Upper lobe of left lung (tissue), 4 donors: Measurements from ENCODE around the gene CDR2L.

Source experiments
- POLR2A ChIP-seq, 4 donors: fragments of 450-650 bp; IDR thresholded peaks; one replicate each; pipeline ENCODE4 v1.5.1; 2016 to 2017; ENCODE audit warnings: antibody characterized with exemption in 4 of 4, mild to moderate bottlenecking in 2 of 4
- TF ChIP-seq, protein P1 (sequence below), 6 experiments: fragments of 450-650 bp in 4 of 6; fragments of 200-600 bp in 2 of 6; sonication (generic) in 2 of 6; IDR thresholded peaks; one replicate each; pipeline ENCODE4 v1.5.1; 2016 to 2019; ENCODE audit warnings: antibody characterized with exemption in 6 of 6

DNA sequence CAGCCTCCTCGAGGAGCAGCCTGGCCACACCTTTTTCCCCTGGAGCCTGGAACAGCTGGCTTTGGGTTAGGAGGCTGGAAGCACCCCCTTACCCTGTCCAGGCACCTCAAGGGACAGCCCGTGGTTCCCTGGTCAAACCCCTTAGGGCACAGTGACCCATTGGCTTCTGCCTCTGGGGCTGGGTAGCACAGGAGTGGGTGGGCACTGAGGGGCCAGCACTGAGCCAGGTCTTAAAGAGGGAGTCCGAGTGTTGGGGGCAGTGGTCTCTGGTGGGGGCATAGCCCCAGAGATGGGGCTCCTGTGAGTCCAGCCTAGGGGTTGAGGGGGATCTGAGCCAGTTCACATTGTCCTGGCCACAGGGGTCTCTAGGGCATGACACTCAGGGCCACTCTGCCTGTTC lies 36.4 kb upstream of the CDR2L start:
- TF ChIP-seq, protein P1, sequence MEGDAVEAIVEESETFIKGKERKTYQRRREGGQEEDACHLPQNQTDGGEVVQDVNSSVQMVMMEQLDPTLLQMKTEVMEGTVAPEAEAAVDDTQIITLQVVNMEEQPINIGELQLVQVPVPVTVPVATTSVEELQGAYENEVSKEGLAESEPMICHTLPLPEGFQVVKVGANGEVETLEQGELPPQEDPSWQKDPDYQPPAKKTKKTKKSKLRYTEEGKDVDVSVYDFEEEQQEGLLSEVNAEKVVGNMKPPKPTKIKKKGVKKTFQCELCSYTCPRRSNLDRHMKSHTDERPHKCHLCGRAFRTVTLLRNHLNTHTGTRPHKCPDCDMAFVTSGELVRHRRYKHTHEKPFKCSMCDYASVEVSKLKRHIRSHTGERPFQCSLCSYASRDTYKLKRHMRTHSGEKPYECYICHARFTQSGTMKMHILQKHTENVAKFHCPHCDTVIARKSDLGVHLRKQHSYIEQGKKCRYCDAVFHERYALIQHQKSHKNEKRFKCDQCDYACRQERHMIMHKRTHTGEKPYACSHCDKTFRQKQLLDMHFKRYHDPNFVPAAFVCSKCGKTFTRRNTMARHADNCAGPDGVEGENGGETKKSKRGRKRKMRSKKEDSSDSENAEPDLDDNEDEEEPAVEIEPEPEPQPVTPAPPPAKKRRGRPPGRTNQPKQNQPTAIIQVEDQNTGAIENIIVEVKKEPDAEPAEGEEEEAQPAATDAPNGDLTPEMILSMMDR (IDR thresholded peaks at IDR 0.05): no peak
- TF ChIP-seq POLR2A (IDR thresholded peaks at IDR 0.05): no peak
